HuH-7.5 (cell line): Measurements from ENCODE around the gene MIPEP.
"Not testable (repeated sequence)": the region's sequence is repeated elsewhere in the genome, so short reads cannot be mapped to it uniquely, and the experiment has no call there.

Experiments
- DNase-seq: peaks from one replicate; pipeline ENCODE4 v3.0.0; 2011; ENCODE audit warnings: low spot score

MIPEP gene

DNA sequence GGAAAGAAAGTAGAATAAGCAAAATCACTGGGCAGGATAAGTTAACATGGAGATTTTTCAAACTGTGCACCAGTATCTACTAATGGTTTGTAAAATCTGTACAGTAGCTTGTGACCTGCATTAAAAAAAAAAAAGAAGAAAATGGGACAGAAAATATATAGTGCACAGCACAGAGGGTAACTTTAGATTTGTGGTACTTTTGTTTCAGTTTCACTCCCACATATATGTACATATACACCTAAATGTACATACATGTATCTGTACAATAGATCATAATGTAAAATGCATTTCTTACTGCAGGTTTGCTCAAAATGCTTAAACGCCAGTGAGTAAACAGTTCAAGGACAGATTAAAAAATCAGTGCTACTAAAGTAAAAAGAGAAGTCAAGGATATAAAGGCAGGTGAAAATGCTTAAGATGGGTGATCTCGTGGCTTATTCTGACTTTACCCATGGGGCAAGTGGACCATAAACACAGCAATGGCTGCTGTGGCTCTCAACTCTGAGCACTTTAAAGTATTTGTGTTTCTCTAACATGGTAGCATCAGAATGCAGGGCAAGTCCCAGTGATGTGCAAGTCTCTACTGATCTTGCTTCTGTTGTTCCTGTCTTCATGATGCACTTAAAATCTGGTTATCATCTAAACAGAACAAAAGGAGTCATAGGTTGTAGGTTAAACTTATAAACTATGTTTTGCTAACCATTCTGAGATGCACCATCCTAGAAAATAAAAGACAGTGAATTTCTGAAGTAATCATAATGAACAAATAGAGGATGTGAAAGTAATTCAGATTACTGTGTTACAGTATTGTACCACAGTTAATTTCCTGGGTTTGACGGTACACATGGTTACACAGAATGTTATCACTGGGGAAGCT lies 112.3 kb downstream of the MIPEP start:
- no peak for DNase-seq

DNA sequence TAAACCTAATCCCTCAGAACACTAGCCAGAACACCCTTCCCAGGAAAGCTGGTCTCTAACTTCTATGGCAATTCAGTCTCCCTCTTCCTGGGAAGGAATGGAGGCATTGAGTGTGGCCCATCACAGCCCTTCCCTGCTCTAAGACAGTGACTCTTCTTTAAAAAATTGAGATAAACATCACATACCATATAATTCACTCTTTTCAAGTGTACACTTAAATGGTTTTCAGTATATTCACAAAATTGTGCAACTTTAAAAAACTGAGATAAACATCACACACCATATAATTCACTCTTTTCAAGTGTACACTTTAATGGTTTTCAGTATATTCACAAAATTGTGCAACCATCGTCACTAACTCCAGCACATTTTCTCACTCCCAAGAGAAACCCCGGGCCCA lies 116.5 kb downstream of the MIPEP start:
- DNase-seq = no peak

DNA sequence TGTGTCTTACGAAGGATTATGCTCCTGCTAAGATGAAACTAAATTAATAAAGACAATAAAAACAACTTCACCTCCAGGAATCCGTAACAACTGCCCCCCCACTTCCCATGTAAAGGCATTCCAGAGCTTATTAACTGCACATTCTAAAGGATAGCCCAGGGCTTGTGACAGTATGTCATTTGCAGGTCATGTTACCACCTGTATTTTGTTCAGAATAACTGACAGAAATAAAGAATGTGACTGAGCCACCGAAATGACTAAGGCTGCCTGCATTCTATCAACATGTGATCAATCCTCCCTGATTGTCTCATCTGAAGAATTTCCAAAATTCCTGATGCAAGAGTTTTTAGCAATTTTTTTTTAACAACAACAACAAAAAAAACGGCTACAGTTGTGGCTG lies 117.2 kb downstream of the MIPEP start:
- DNase-seq = no peak

DNA sequence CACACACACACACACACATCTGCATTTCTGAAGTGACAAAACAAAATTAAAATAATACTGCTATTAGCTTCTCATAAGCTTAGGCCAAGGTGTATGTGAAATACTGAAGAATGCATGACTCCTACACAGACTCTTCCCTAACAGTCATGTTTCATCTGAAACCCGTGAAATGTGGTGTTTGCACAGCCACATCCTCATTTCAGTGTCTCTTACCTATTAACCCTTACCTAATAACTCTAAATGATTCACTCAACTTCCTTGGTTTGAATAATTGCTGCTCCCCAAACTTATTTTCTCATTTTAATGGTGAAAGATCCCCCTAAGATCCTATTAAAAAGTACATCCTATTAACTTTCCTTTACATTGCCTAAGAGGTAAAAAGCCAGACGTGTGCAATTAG lies 117.6 kb downstream of the MIPEP start:
- no peak for DNase-seq

DNA sequence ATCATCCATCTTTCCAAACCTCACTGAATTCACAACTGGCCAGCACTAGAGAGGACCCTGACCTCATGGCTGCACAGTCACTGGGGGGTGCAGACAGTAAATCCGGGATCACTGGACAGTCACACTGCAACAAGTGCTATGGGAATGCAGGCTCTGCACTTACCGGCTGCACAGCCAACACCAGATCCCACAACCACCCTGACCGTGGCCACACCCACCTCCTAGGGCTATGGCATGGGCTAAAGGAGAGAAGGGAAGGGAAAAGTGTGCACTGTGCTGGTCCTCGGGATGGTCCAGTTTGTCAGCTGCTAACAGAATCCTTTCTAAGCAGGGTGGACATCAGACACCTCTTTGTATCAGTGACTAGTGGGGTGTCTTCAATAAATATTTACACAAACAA lies 118.2 kb downstream of the MIPEP start:
- no peak for DNase-seq

DNA sequence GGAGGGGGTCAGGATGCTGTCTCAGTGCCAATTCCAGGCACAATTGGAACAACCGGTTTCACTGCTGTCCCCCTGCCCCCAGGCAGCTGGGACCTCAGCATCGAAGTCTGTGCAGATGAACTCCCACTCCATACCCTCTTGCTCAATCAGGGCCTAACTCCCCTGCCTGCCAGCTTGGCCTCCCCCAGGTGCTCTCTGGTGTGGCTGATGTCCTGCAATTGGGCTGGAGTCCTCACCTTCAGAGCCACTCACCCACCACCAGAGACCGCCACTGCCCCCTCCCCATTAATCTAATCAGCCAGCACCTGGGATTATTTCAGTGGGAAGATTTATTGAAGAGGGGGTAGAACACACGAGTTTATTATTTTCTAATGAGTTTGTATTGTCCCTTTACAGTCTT lies 118.8 kb downstream of the MIPEP start:
- no peak for DNase-seq

DNA sequence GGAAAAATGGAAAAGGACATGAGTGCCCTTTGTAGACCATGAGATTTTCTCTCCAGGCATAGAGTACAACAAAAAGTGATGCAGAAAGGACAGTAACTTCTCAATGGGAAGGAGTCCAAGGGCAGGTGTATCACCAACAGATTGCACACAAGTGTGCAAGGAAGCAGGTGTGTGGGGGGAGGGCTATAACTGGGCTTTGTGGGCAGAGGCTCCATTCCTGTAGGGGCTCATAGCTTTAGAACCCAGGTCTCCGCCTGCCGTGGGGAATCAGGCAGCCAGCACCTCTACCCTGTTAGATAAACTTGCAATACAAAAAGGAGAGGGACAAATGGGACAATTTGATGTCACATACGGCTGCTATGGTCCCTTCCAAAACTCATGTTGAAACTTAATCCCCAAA lies 119.8 kb downstream of the MIPEP start:
- no peak for DNase-seq

DNA sequence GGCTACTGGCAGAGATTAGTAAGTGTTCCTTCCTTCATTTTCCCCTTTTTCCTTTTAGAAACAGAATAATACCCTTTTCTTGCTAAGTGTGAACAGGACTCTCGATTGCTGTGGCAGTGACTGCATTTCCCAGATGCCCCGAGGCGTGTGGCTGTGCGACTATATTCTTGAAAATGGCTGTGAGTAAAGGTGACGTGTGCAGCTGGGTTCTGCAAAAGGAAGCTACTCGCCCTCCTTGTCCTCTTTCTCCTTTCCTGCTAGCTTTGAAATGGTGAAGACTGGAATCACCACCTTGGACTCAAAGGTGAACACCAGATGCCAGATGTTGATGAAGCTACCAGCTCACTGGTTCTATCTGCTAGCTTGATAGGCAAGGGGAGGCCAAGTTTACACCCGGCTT lies 121.4 kb downstream of the MIPEP start:
- no peak for DNase-seq

DNA sequence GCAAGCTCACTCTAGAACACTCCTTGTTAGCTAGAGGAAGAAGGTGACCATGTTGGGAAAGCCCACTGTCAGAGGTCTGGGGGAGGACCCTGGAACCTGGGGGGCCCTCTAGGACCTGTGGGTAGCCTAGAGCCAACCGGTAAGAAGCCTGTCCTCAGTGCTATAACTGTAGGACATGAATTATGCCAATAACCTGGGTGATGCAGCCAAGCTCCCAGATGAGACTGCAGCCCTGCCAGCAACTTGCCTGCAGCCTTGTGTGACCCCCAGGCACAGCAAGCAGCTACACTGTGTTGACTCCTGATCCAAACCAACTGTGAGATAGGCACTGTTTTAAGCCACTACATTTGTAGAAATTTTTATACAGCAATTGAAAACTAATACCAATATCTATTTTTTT lies 122.3 kb downstream of the MIPEP start:
- no peak for DNase-seq

DNA sequence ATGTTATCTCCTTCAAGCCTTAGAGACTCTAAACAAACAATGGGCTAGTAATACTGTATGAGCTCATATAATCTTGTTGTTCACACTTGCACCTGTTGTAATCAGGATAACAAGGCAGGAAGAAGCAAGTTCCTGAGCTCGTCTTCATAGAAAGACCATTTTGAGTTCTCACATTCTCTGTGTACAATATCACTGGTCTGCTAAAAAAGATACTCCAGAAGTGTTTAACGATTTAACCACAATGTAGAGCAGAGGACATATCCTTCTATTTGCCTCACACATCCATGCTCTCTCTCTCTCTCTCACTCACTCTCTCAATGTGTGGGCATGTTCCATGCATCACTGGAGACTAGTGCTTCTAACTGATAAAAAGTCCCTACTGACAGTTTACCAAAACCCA lies 122.9 kb downstream of the MIPEP start:
- no peak for DNase-seq

DNA sequence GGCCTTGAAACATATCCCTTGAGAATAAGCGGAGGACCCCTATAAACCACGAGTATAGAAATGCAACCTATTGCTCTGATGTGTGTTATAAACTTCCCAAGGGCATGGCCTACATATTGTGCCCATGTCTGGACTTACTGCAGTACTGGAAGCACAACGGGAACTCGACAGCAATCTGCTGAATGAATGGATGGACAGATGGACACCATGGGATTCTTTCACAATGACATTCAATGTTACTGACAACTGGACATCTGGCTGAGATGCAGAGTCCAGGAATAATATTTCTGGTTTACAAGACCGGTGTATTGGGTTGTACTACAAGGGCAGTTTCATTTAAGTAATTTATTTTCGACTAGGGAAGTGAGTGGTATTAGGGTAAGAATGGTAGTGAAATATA lies 123.7 kb downstream of the MIPEP start:
- DNase-seq = no peak

DNA sequence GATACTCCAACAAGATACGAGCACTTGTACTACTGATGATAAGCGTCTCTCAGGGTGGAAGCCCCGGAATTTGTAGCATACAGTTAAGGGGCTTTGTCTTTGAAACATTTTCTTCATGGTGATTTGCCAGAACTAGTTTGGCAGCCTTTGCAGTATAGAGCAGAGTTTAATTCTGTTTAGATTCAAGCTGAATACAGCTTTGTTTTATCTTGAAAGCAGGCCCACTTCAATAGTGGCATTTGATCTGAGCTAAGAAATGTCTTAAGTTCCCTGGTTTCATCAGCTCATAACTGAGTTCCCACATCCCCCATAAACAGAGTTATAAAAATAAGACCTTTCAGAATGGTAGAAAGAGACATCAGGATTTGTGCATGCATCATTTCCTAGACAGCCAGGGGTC lies 125.9 kb downstream of the MIPEP start:
- no peak for DNase-seq

DNA sequence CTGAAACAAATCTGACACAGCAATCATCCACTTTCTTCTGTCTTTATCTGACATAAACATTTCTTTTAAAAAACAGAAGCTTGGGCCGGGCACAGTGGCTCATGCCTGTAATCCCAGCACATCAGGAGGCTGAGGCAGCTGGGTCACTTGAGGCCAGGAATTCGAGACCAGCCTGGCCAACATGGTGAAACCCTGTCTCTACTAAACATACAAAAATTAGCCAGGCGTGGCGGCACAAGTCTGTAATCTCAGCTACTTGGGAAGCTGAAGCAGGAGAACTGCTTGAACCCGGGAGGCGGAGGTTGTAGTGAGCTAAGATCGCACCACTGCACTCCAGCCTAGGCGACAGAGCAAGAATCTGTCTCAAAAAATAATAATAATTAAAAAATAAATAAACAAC lies 127.4 kb downstream of the MIPEP start:
- DNase-seq = not testable (repeated sequence)

DNA sequence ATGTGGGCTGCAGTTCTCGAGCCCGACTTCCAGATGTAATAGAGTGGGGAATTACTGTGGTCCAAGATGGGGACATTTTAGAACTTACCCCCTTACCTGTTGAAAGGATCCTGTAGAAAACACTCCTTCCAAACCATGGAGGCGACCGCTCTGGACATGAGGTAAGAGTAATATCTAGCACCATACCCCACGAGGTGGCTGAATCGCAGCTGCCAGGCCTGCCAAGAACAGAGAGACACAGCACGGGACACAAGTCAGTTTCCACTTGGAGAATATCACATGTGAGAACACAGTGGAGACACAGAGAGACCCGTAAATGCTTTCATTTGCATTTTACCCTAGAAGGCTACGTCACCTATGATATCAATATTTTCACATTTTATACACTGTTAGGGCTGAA lies 129.2 kb downstream of the MIPEP start:
- DNase-seq = no peak

DNA sequence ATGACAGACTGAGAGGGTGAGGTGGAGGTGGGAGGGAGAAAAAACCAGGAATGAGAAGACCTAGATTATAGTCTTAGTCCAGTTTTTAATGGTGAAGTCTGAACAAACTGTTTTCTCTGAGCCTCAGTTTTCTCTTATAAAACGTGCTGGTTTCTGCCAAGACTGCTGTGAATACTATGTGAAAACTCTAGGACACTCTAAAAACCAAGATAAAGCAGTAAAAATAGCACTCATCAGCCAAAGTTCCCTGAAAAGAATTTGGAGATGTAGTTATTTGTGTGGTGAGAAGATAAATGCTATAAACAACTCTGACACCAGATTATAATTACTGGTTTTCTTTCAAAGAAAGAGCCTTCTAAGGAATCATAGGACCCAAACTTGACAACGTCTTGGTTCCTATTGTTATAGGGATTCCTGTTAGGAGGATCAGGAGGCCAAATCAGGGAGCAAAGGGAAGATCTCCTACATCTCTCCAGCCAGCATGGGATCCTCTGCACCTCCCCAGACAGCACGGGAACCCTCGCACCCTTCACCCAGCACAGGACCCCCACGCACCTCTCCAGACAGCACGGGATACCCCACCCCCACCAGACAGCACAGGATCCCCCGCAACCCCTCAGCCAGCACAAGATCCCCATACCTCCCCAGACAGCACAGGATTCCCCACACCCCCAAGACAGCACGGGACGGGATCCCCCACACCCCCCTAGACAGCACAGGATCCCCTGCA lies 130.2 kb downstream of the MIPEP start:
- DNase-seq = no peak

DNA sequence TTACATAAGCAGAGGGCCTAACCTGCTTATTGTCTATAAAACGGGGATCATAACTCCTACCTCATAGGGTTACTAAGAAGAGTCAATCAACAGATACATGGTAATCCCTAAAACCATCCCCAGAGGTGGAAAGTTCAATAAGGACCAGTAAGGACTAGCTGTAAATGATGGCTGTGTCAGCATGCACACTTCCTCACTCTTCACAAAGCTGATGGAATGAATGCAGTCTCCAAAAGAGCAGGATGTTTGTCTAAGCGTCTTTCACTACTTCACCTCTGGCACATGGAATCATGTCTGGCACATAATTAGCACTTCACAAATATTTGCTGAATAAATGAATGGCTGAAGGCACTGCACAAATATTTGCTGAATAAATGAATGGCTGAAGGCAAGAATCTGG lies 134.2 kb downstream of the MIPEP start:
- no peak for DNase-seq

DNA sequence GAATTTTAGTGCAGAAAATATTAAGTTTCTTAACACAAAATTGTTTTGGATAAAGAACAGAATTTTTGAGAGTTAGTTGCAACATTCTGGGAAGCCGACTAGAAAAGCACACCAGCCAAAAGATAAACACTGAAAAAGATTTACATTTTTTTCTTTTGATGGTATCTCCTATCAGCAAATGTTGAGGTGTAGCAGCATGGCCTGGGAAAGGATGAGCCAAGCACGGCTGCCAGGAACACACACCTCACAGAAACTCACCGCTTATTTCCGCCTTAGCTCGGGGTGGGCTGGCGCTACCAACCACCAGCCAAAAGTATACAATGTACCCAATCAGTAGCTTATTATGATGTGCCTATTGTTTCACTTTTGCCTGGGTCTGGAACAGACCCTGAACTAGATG lies 134.7 kb downstream of the MIPEP start:
- no peak for DNase-seq

DNA sequence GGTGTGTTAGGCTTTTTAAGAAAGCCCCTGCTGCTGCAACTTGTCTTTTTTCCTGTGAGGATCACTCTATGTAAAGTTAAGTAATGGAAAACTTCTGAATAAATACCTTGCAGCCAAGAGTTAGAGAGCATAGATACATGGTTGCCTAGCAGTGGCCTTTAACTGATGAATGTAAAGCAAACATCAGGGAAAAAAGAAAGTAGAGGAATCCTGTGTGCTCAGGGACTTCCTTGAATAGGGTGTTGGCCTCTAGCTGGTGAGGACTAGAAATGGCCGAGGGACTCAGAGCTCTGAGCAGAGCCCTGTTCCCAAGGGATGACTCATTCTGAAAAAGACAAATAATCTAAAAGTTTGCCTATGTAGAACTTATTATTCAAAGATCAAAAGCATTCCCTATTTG lies 135.7 kb downstream of the MIPEP start:
- no peak for DNase-seq

DNA sequence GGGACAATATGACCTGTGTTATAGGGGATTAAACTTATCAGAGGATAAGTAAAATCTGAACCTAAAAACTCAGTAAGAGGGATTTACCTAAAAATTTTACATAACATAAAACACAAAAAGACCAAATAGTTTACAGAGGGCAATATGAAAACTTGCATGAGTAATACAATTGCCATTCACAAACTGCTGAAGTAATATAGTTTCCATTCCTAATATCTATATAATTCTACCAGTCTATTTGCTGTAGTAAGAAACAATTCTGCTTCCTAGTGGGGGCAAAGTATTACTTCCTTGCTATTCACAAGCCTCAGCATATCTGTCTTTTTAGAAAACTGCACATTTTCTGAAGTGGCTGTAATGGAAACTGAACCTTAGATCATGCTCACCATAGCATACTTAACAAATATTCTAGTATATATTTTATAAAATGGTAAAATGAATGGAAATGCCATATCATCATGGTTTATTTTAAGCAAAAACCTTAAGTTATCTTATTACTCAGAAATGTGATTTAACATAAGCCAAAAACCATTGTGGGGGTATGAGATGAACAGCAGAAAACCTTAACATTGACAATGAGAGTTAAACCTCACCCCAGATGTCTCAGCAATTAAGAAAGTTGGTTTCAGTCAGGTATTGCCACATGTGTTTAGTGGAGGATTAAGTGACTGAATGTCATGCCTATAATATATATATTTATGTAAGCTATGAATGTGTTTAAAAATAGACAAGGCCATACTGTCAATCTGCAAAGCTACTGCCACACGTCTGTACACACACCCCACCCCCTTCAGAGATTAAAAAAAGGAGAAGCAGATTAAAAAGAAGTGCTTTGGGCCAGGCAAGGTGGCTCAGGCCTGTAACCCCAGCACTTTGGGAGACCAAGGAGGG lies 136.8 kb downstream of the MIPEP start:
- DNase-seq = no peak

DNA sequence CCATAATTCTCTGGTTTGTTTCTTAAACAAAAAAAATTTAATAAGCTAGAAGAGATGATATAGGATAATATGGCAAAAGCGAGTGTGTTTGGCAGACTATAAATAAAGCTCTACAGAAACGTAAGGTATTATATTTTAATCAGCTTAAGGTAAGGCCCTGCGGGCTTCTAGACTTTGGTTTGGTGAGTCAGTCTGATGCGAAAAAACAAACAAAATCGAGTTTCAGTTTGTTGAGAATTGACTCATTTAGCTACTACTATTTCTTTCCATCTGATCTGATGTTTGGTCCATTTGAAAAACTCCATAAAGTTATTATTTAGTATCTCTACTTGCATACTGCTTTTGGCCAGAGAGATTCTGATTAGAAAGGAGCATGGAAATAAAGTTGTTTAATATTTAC lies 138.0 kb downstream of the MIPEP start:
- DNase-seq = no peak

DNA sequence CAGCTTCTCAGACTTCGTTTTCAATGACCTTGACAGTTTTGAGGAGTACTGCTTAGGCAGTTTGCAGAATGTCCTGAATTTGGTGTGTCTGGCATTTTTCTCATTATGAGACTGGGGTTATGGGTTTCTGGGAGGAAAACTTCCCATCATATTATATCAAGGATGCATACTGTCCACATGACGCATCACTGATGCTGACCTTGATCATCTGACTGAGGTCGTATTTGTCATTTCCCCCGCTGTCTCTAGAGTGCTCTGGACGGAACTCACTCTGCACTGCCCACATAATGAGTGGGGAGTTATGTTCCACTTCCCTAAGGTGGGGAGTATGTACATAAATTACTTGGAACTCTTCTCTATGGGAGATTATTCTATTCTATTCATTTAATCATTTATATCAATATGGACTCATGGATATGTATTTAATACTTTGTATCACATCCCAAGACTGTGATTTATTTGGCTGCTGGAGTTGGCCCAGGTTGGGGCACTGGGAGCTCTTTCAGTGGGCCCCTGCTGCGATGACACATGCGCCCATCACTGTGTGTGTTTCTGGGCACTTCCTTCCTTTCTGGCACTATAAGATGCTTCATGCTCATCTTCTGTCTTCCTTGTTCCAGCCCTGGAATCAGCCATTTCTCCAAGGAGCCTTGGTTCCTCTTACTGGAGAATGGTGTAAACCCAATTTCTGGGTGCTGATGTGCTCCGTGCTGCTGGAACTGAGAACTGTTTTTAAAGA lies 138.6 kb downstream of the MIPEP start:
- DNase-seq = no peak

DNA sequence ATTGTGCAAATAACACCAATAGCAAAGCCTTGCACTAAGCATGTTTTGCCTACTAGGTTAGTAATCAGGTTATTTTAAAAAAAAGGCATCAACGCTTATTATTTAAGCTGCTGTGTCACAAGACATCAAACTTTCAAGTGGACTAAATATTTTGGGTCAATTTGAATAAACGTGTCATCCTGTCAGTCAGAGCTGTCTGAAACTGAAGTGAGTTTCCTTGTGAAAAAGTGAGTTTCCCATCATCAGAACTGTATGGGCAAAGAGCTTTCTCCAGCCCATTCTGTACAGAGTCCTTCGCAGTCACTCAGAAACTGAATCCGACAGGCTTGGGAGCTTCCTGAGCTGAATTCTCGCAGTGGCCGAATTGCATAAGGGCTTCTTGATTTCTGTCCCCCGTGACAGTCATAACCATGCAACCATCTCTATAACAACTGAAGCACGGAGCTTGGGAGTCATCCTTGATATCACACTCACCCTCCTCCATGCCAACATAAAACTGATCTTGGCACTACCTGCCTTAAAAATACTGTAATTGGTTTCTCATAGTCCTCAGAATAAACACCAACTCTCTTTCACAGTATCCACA lies 139.8 kb downstream of the MIPEP start:
- no peak for DNase-seq
